ENCODE data around the gene SCGB1A1.
A peak's percentile ranks its signal among the peaks of the same experiment; 100 is the strongest.
"Not testable (repeated sequence)": the region's sequence is repeated elsewhere in the genome, so short reads cannot be mapped to it uniquely, and the experiment has no call there.

The SCGB1A1 gene

GRCh38 chr11:62418733-62419132 lies at the start of gene SCGB1A1:
Gene SCGB1A1 (plus strand): TSS chr11:62419033. CDS start chr11:62419096, 63 bp downstream.
- TF ChIP-seq MAX (IDR thresholded peaks at IDR 0.05; ENCODE audit: low read depth, low read length) (no peak), CTCF (IDR thresholded peaks at IDR 0.05; ENCODE audit: low read depth, low read length) (no peak), POLR2A (IDR thresholded peaks at IDR 0.05; ENCODE audit: extremely low read depth, insufficient read length) (no peak), MYC (IDR thresholded peaks at IDR 0.05; ENCODE audit: low read depth, low read length) (no peak)
- DNase-seq (ENCODE audit: low read depth) = no peak
- H3K4me3 ChIP-seq (ENCODE audit: low read depth, low read length) = no peak within 1 kb of the TSS

- TF ChIP-seq MAX (IDR thresholded peaks at IDR 0.05; ENCODE audit: low read depth, low read length) (no peak), MYC (IDR thresholded peaks at IDR 0.05; ENCODE audit: low read depth, low read length) (no peak), CTCF (IDR thresholded peaks at IDR 0.05; ENCODE audit: low read depth, low read length) (no peak), POLR2A (IDR thresholded peaks at IDR 0.05; ENCODE audit: extremely low read depth, insufficient read length) (no peak)
- no peak for DNase-seq (ENCODE audit: low read depth)
- H3K4me3 ChIP-seq (ENCODE audit: low read depth, low read length) = no peak overlapping the region
These were observed 47.9 kb upstream of the SCGB1A1 start for GRCh38 chr11:62370743-62371440.

- no peak for TF ChIP-seq MYC (IDR thresholded peaks at IDR 0.05; ENCODE audit: low read depth, low read length)
- TF ChIP-seq POLR2A (IDR thresholded peaks at IDR 0.05; ENCODE audit: extremely low read depth, insufficient read length) = no peak
- TF ChIP-seq CTCF (IDR thresholded peaks at IDR 0.05; ENCODE audit: low read depth, low read length) = no peak
- no peak for TF ChIP-seq MAX (IDR thresholded peaks at IDR 0.05; ENCODE audit: low read depth, low read length)
- no peak overlapping the region for H3K4me3 ChIP-seq (ENCODE audit: low read depth, low read length)
- DNase-seq (ENCODE audit: low read depth) = no peak
These were observed 46.0 kb upstream of the SCGB1A1 start for GRCh38 chr11:62372871-62373270.

- DNase-seq (ENCODE audit: low read depth) = no peak
- no peak overlapping the region for H3K4me3 ChIP-seq (ENCODE audit: low read depth, low read length)
- TF ChIP-seq MYC (IDR thresholded peaks at IDR 0.05; ENCODE audit: low read depth, low read length) = no peak
- no peak for TF ChIP-seq MAX (IDR thresholded peaks at IDR 0.05; ENCODE audit: low read depth, low read length)
- no peak for TF ChIP-seq POLR2A (IDR thresholded peaks at IDR 0.05; ENCODE audit: extremely low read depth, insufficient read length)
These were observed 45.2 kb upstream of the SCGB1A1 start for GRCh38 chr11:62373464-62374119.

GRCh38 chr11:62374801-62375200 lies 44.0 kb upstream of the SCGB1A1 start:
- no peak overlapping the region for H3K4me3 ChIP-seq (ENCODE audit: low read depth, low read length)
- TF ChIP-seq MYC (IDR thresholded peaks at IDR 0.05; ENCODE audit: low read depth, low read length) (no peak), POLR2A (IDR thresholded peaks at IDR 0.05; ENCODE audit: extremely low read depth, insufficient read length) (no peak), MAX (IDR thresholded peaks at IDR 0.05; ENCODE audit: low read depth, low read length) (no peak), CTCF (IDR thresholded peaks at IDR 0.05; ENCODE audit: low read depth, low read length) (no peak)
- no peak for DNase-seq (ENCODE audit: low read depth)

GRCh38 chr11:62378459-62379063 lies 40.3 kb upstream of the SCGB1A1 start:
- TF ChIP-seq CTCF (IDR thresholded peaks at IDR 0.05; ENCODE audit: low read depth, low read length) = peak; percentile 11
- DNase-seq (ENCODE audit: low read depth) = peak; percentile 70
- H3K4me3 ChIP-seq (ENCODE audit: low read depth, low read length) = not testable (repeated sequence)

- H3K4me3 ChIP-seq (ENCODE audit: low read depth, low read length); DNase-seq (ENCODE audit: low read depth): not testable (repeated sequence)
These were observed 39.2 kb upstream of the SCGB1A1 start for GRCh38 chr11:62379586-62379985.
